Liver (tissue), 3 donors: ENCODE data around the gene FADS1.

Source experiments
- CTCF ChIP-seq: fragments of 150-350 bp; IDR thresholded peaks from 2 replicates; pipeline ENCODE4 v1.5.1; 2017; ENCODE audit warnings: improper control_type of control experiment, low read depth, low read length; ENCODE audit not compliant: missing input control
- EGR1 ChIP-seq, 2 donors: IDR thresholded peaks; 2 replicates each; pipeline ENCODE4 v1.6.1; 2016 to 2018; ENCODE audit warnings: antibody characterized with exemption in 2 of 2, low read depth in 2 of 2
- TAF1 ChIP-seq: conservative IDR thresholded peaks from 2 replicates; pipeline ENCODE4 v1.6.1; 2016; ENCODE audit warnings: antibody characterized with exemption, mild to moderate bottlenecking
- ZBTB33 ChIP-seq: IDR thresholded peaks from 2 replicates; pipeline ENCODE4 v1.6.1; 2016; ENCODE audit warnings: antibody characterized with exemption
- donor health status: healthy.
- donor health status: healthy.

GRCh38 chr11:61815790-61816735, 740 bp downstream of the FADS1 start:
- TF ChIP-seq CTCF (peak; percentile 18), ZBTB33 (no peak), TAF1 (peak; percentile 6), EGR1 (IDR thresholded peaks at IDR 0.05; ENCODE audit: low read depth in 2 of 2) (no peak)
